GM12892 (cell line): Measurements from ENCODE around the gene AP3S1.
"Not testable (repeated sequence)": the region's sequence is repeated elsewhere in the genome, so short reads cannot be mapped to it uniquely, and the experiment has no call there.

ENCODE experiments used
- DNase-seq: peaks from one replicate; pipeline ENCODE4 v3.0.0; 2011; ENCODE audit not compliant: insufficient read length
- FAIRE-seq: peaks from 2 replicates; lab custom pipeline; 2011; peaks lifted over from hg19 to GRCh38; lab: Jason Lieb, UNC
- POLR2A ChIP-seq: IDR thresholded peaks from 2 replicates; pipeline ENCODE4 v1.6.1; 2011; ENCODE audit warnings: low read depth, low read length, control low read depth
- POLR2AphosphoS5 ChIP-seq: IDR thresholded peaks from 2 replicates; pipeline ENCODE4 v1.6.1; 2011; ENCODE audit warnings: low read depth, low read length, control low read depth
- TAF1 ChIP-seq: IDR thresholded peaks from 2 replicates; pipeline ENCODE4 v1.6.1; 2011; ENCODE audit warnings: low read depth, mild to moderate bottlenecking, control low read depth, low read length, borderline replicate concordance

The AP3S1 gene

GRCh38 chr5:115811406-115811805 lies 30.3 kb upstream of the AP3S1 start:
- no peak for TF ChIP-seq POLR2A
- no peak for TF ChIP-seq POLR2AphosphoS5
- no peak for TF ChIP-seq TAF1
- no peak for DNase-seq
- FAIRE-seq, result no peak

GRCh38 chr5:115812372-115812771 lies 29.4 kb upstream of the AP3S1 start:
- no peak for FAIRE-seq
- no peak for DNase-seq
- TF ChIP-seq TAF1 (no peak), POLR2A (no peak), POLR2AphosphoS5 (no peak)

GRCh38 chr5:115813719-115814118 lies 28.0 kb upstream of the AP3S1 start:
- TF ChIP-seq POLR2A, result no peak
- TF ChIP-seq POLR2AphosphoS5, result no peak
- no peak for TF ChIP-seq TAF1
- FAIRE-seq (no peak), DNase-seq (no peak)

- no peak for DNase-seq
- no peak for TF ChIP-seq POLR2AphosphoS5
- no peak for TF ChIP-seq POLR2A
- TF ChIP-seq TAF1, result no peak
- FAIRE-seq, result no peak
Measured at GRCh38 chr5:115815006-115815692, 26.6 kb upstream of the AP3S1 start.

- TF ChIP-seq POLR2A (no peak), TAF1 (no peak), POLR2AphosphoS5 (no peak)
- DNase-seq (no peak), FAIRE-seq (no peak)
Measured at GRCh38 chr5:115815693-115816225, 26.0 kb upstream of the AP3S1 start.

- no peak for FAIRE-seq
- TF ChIP-seq POLR2AphosphoS5, result no peak
- no peak for TF ChIP-seq POLR2A
- TF ChIP-seq TAF1, result no peak
- peak; percentile 23 for DNase-seq
Measured at GRCh38 chr5:115816226-115817081, 25.3 kb upstream of the AP3S1 start, which contains the start of gene CDO1. Gene CDO1, minus strand, starts transcription at chr5:115816659. Its CDS starts 262 bp downstream, at chr5:115816397.

GRCh38 chr5:115817386-115817785 lies 24.3 kb upstream of the AP3S1 start:
- no peak for FAIRE-seq
- TF ChIP-seq POLR2A (no peak), TAF1 (no peak), POLR2AphosphoS5 (no peak)
- DNase-seq, result no peak

- FAIRE-seq (no peak), DNase-seq (no peak)
- TF ChIP-seq POLR2AphosphoS5 (no peak), TAF1 (no peak), POLR2A (no peak)
Measured at GRCh38 chr5:115818821-115819220, 22.9 kb upstream of the AP3S1 start.

- TF ChIP-seq POLR2AphosphoS5 (no peak), TAF1 (no peak)
- no peak for FAIRE-seq
- DNase-seq, result no peak
Measured at GRCh38 chr5:115820846-115821245, 20.9 kb upstream of the AP3S1 start.

- not testable (repeated sequence) for DNase-seq, FAIRE-seq
Measured at GRCh38 chr5:115824983-115825382, 16.8 kb upstream of the AP3S1 start.

- no peak for FAIRE-seq
- TF ChIP-seq POLR2A, result no peak
- no peak for TF ChIP-seq TAF1
- no peak for DNase-seq
Measured at GRCh38 chr5:115825948-115826347, 15.8 kb upstream of the AP3S1 start.

GRCh38 chr5:115829913-115830312 lies 11.8 kb upstream of the AP3S1 start:
- DNase-seq (no peak), FAIRE-seq (no peak)
- no peak for TF ChIP-seq POLR2A
- no peak for TF ChIP-seq POLR2AphosphoS5
- TF ChIP-seq TAF1, result no peak
